22Rv1 (cell line): ENCODE data around the gene CAMKK2.

Experiments
- ZFX ChIP-seq: fragments of 450-650 bp; IDR thresholded peaks from 2 replicates; pipeline ENCODE4 v1.6.1; 2017; ENCODE audit warnings: antibody characterized with exemption, borderline replicate concordance
- TF ChIP-seq, protein P1 (sequence below): fragments of 450-650 bp; IDR thresholded peaks from 2 replicates; pipeline ENCODE4 v1.5.1; 2017; ENCODE audit warnings: mild to moderate bottlenecking

DNA sequence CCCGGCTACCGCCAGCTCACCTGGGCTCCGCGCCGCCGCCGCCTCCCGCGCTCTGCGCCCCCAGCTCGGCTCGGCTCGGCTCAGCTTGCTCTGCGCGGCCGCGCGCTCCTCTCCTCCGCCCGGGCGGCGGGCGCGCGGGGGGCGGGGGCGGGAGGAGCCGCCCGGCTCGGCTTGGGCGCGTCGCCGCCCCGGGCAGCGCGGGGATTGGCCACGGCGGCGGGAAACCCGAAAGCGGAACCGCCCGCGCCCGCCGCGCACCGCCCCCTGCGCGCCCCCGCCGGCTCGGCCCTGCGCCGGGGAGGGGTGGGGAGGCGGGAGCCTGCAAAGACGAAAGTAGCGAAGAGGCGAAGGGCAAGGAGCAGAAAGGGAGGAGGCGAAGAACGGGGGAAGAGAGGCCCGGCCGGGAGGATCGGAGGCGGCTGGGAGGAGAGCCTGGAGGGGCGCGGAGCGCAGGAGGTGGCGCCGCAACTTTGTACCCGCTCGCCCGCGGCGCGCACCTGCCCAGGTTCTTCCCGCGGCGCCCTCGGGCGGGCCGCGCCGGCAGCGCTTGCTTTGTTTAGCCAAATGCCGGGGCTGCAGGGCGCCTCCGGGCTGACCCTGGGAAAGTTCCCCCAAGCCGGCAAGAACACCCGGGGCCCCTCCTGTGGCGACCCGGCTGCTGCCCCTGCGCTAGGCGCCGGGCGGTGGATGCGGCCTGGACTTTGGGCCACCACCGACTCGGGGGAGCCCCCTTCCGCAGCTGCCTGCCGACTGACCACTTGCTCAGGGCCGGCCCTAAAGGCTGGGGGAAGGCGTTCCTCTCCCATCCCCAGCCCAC is at the start of gene CAMKK2:
- TF ChIP-seq, protein P1, sequence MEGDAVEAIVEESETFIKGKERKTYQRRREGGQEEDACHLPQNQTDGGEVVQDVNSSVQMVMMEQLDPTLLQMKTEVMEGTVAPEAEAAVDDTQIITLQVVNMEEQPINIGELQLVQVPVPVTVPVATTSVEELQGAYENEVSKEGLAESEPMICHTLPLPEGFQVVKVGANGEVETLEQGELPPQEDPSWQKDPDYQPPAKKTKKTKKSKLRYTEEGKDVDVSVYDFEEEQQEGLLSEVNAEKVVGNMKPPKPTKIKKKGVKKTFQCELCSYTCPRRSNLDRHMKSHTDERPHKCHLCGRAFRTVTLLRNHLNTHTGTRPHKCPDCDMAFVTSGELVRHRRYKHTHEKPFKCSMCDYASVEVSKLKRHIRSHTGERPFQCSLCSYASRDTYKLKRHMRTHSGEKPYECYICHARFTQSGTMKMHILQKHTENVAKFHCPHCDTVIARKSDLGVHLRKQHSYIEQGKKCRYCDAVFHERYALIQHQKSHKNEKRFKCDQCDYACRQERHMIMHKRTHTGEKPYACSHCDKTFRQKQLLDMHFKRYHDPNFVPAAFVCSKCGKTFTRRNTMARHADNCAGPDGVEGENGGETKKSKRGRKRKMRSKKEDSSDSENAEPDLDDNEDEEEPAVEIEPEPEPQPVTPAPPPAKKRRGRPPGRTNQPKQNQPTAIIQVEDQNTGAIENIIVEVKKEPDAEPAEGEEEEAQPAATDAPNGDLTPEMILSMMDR: peak; percentile 72
- TF ChIP-seq ZFX: no peak
